ENCODE data around the gene DDAH1. TPM values are rescaled to one million over a fixed set of nuclear protein-coding genes. Genes with fewer than 3 reads are reported as not detected.

Gene DDAH1
- total and polyA plus RNA-seq, 12 donors, result 2.4 to 84.5 (median 58.4) TPM

- 91 to 97% (median 93%) methylated on average over 5 of the region's 5 CpGs for WGBS, 4 donors
- no peak for TF ChIP-seq CTCF (IDR thresholded peaks at IDR 0.05)
- TF ChIP-seq POLR2A (IDR thresholded peaks at IDR 0.05), result no peak
- intact Hi-C loops (cut with DNase I), result no loop called here
- Histone ChIP-seq H3K27me3 (no peaks in the 10 kb centered on the region), H3K4me1 (replicated peaks in 1 of 2) (no peaks in the 10 kb centered on the region), H3K9me3 (replicated peaks in 1 of 3) (no peaks in the 10 kb centered on the region), H3K36me3 (replicated peaks in 1 of 2) (no peaks in the 10 kb centered on the region), H3K4me3 (no peak overlapping the region), H3K27ac (no peak overlapping the region)
- DNase-seq, result no peak
These were observed 31.9 kb downstream of the DDAH1 start for GRCh38 chr1:85433096-85433495.

GRCh38 chr1:85428471-85429089, 36.4 kb downstream of the DDAH1 start:
- no peaks in the 10 kb centered on the region for H3K27me3 ChIP-seq
- no peaks in the 10 kb centered on the region for H3K9me3 ChIP-seq (replicated peaks in 1 of 3)
- intact Hi-C loops (cut with DNase I), result no loop called here
- no peak for TF ChIP-seq POLR2A (IDR thresholded peaks at IDR 0.05)
- TF ChIP-seq CTCF (IDR thresholded peaks at IDR 0.05), result no peak
- no peak overlapping the region for H3K27ac ChIP-seq
- H3K4me1 ChIP-seq (replicated peaks in 1 of 2), result peaks cover 0 to 4% of the 10 kb centered on the region in 2 donors
- WGBS, 4 donors, result 78 to 91% (median 82%) methylated on average over 2 of the region's 2 CpGs
- DNase-seq, result no peak
- H3K36me3 ChIP-seq (replicated peaks in 1 of 2), result no peaks in the 10 kb centered on the region
- no peak overlapping the region for H3K4me3 ChIP-seq

- WGBS, 4 donors, result 95 to 98% (median 97%) methylated on average over 3 of the region's 3 CpGs
These were observed 37.1 kb downstream of the DDAH1 start for GRCh38 chr1:85427849-85428248.

GRCh38 chr1:85427331-85427730, 37.6 kb downstream of the DDAH1 start:
- peaks cover 0 to 4% of the 10 kb centered on the region in 2 donors for H3K4me1 ChIP-seq (replicated peaks in 1 of 2)
- H3K36me3 ChIP-seq (replicated peaks in 1 of 2), result no peaks in the 10 kb centered on the region
- no peak for TF ChIP-seq CTCF (IDR thresholded peaks at IDR 0.05)
- TF ChIP-seq POLR2A (IDR thresholded peaks at IDR 0.05), result no peak
- no peak overlapping the region for H3K4me3 ChIP-seq
- WGBS, 4 donors, result 13 to 23% (median 21%) methylated on average over 1 of the region's 1 CpG
- no peak overlapping the region for H3K27ac ChIP-seq
- DNase-seq, result no peak
- intact Hi-C loops (cut with DNase I), result no loop called here
- no peaks in the 10 kb centered on the region for H3K9me3 ChIP-seq (replicated peaks in 1 of 3)
- H3K27me3 ChIP-seq, result no peaks in the 10 kb centered on the region

More at GRCh38 chr1:85427849-85428248, 37.1 kb downstream of the DDAH1 start:
- H3K4me3 ChIP-seq, result no peak overlapping the region
- H3K27ac ChIP-seq, result no peak overlapping the region
- no peak for DNase-seq
- intact Hi-C loops (cut with DNase I), result no loop called here
- H3K36me3 ChIP-seq (replicated peaks in 1 of 2), result no peaks in the 10 kb centered on the region
- TF ChIP-seq POLR2A (IDR thresholded peaks at IDR 0.05) (no peak), CTCF (IDR thresholded peaks at IDR 0.05) (no peak)
- H3K27me3 ChIP-seq, result no peaks in the 10 kb centered on the region
- no peaks in the 10 kb centered on the region for H3K9me3 ChIP-seq (replicated peaks in 1 of 3)
- peaks cover 0 to 4% of the 10 kb centered on the region in 2 donors for H3K4me1 ChIP-seq (replicated peaks in 1 of 2)
